DND-41 (cell line): ENCODE data around the gene SATL1.

ENCODE experiments used
- ATAC-seq: fragments of 200-7000 bp; cut with Tn5 transposase; 3 replicates; pipeline ENCODE4 v1.9.1; 2021; ENCODE audit warnings: low read depth; ENCODE audit not compliant: insufficient read depth
- DNase-seq: peaks from one replicate; pipeline ENCODE4 v3.0.0-alpha.2; 2020
- H2AFZ ChIP-seq: 2 replicates; pipeline ENCODE4 v1.6.0; 2012; ENCODE audit warnings: low read depth, low read length
- H3K27ac ChIP-seq: 2 replicates; pipeline ENCODE4 v1.5.1; 2012; ENCODE audit warnings: low read length, inconsistent platforms
- H3K27me3 ChIP-seq: fragments of 200-600 bp; sonication (generic); 2 replicates; pipeline ENCODE4 v1.6.0; 2012; ENCODE audit warnings: low read length, mild to moderate bottlenecking, inconsistent platforms; ENCODE audit not compliant: insufficient read depth, poor library complexity
- H3K36me3 ChIP-seq: 2 replicates; pipeline ENCODE4 v1.5.1; 2012; ENCODE audit warnings: low read length, inconsistent platforms; ENCODE audit not compliant: insufficient read depth
- H3K4me1 ChIP-seq: 2 replicates; pipeline ENCODE4 v1.5.1; 2012; ENCODE audit warnings: mild to moderate bottlenecking, low read length; ENCODE audit not compliant: insufficient read depth
- H3K4me2 ChIP-seq: 2 replicates; pipeline ENCODE4 v1.6.0; 2012; ENCODE audit warnings: mild to moderate bottlenecking, moderate library complexity, low read length, inconsistent platforms; ENCODE audit not compliant: insufficient read depth
- H3K4me3 ChIP-seq, 2 experiments: fragments of 200-600 bp in 1 of 2; shearing (Covaris generic) in 1 of 2; 2 replicates each; pipeline ENCODE4 v1.5.1; 2012 to 2016; ENCODE audit warnings: inconsistent platforms in 2 of 2, low read length in 2 of 2, mild to moderate bottlenecking in 2 of 2, low read depth in 1 of 2, moderate library complexity in 1 of 2
- H3K79me2 ChIP-seq: 2 replicates; pipeline ENCODE4 v1.6.0; 2012; ENCODE audit warnings: low read length, inconsistent platforms; ENCODE audit not compliant: insufficient read depth
- H3K9ac ChIP-seq: 2 replicates; pipeline ENCODE4 v1.6.0; 2012; ENCODE audit warnings: low read depth, mild to moderate bottlenecking, inconsistent platforms, low read length, moderate library complexity
- H3K9me3 ChIP-seq: 2 replicates; pipeline ENCODE4 v1.5.1; 2012; ENCODE audit warnings: low read length, moderate library complexity, mild to moderate bottlenecking, inconsistent platforms; ENCODE audit not compliant: insufficient read depth, severe bottlenecking
- H4K20me1 ChIP-seq: 2 replicates; pipeline ENCODE4 v1.6.0; 2012; ENCODE audit warnings: low read length; ENCODE audit not compliant: insufficient read depth
- EZH2 ChIP-seq: IDR thresholded peaks from 3 replicates; pipeline ENCODE4 v1.6.1; 2012; ENCODE audit warnings: borderline replicate concordance, low read depth, mild to moderate bottlenecking, moderate library complexity, low read length, inconsistent platforms; ENCODE audit not compliant: severe bottlenecking
- TF ChIP-seq, protein P1 (sequence below): IDR thresholded peaks from 2 replicates; pipeline ENCODE4 v1.5.1; 2012; ENCODE audit warnings: borderline replicate concordance, low read length, moderate library complexity, mild to moderate bottlenecking; ENCODE audit not compliant: poor library complexity, severe bottlenecking; ENCODE audit errors: extremely low read depth

The SATL1 gene

DNA sequence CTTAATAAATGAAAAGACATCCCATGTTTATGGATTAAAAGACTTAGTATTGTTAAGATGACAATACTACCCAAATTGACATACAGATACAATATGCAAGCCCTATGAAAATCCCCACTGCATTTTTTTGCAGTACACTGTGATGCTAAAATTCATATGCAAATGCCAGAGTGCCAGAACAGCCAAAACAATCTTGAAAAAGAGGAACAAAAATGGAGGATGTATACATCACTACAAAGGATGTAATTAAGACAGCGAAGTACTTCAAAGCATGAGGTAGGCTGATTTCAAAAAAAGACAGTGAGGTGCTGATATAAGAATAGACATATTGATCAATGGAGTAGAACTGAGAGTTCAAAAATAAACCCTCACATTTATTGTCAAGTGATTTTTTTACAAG is 47.3 kb downstream of the SATL1 start:
- H3K4me3 ChIP-seq, result no peak overlapping the region
- H3K36me3 ChIP-seq, result no peaks in the 10 kb centered on the region
- no peaks in the 10 kb centered on the region for H3K27me3 ChIP-seq
- DNase-seq (no peak), ATAC-seq (no peak)
- no peaks in the 10 kb centered on the region for H3K9me3 ChIP-seq
- no peaks in the 10 kb centered on the region for H3K4me1 ChIP-seq
- TF ChIP-seq, protein P1, sequence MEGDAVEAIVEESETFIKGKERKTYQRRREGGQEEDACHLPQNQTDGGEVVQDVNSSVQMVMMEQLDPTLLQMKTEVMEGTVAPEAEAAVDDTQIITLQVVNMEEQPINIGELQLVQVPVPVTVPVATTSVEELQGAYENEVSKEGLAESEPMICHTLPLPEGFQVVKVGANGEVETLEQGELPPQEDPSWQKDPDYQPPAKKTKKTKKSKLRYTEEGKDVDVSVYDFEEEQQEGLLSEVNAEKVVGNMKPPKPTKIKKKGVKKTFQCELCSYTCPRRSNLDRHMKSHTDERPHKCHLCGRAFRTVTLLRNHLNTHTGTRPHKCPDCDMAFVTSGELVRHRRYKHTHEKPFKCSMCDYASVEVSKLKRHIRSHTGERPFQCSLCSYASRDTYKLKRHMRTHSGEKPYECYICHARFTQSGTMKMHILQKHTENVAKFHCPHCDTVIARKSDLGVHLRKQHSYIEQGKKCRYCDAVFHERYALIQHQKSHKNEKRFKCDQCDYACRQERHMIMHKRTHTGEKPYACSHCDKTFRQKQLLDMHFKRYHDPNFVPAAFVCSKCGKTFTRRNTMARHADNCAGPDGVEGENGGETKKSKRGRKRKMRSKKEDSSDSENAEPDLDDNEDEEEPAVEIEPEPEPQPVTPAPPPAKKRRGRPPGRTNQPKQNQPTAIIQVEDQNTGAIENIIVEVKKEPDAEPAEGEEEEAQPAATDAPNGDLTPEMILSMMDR, result no peak
- no peak for TF ChIP-seq EZH2
- no peak overlapping the region for H2AFZ ChIP-seq
- no peaks in the 10 kb centered on the region for H3K79me2 ChIP-seq
- H3K4me2 ChIP-seq, result no peak overlapping the region
- no peak overlapping the region for H3K9ac ChIP-seq
- no peak overlapping the region for H3K27ac ChIP-seq
- no peaks in the 10 kb centered on the region for H4K20me1 ChIP-seq

DNA sequence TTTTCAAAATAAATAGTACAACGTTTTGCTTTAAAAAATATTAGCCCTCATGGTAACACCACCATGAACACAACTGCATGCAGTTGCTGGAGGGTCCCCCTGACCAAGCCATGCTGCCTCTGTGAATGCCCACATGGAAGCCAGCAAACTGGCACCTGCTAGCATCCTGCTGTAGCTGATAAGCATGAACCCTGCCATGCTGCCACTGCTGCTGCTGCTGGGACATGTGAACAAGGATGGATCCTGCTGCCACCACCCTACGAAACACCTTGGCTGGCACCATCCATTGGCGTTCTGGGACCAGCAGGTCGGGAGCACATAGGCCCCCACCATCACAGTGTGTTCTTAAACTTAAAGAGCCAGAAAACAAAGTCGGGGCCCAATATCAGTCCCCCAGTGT is 83.9 kb downstream of the SATL1 start:
- no peak for ATAC-seq
- Histone ChIP-seq H4K20me1 (no peaks in the 10 kb centered on the region), H3K79me2 (no peaks in the 10 kb centered on the region), H3K9ac (no peak overlapping the region), H3K36me3 (no peaks in the 10 kb centered on the region), H3K27ac (no peak overlapping the region), H3K4me1 (no peaks in the 10 kb centered on the region), H2AFZ (no peak overlapping the region), H3K4me3 (no peak overlapping the region), H3K9me3 (no peaks in the 10 kb centered on the region), H3K27me3 (no peaks in the 10 kb centered on the region), H3K4me2 (no peak overlapping the region)
- DNase-seq, result no peak
- no peak for TF ChIP-seq EZH2
- TF ChIP-seq, protein P1, result no peak

DNA sequence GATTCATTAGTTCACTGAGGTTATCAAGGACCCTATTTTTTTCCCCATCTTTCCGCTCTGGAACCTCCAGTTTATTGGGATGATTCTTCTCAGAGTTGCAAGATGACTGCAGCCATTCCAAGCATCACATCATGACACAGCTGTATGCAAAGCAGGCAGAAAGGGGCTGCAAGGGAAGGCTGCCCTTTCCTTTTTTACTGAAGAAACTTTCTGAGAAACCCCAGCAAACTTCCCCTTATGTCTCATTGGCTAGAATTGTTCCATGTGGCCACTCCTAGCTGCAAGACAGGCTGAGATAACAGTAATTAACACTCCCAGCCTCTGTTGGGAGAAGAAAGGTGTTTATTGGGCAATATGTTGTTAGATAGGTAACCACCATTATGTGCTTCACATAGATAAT is 102.6 kb downstream of the SATL1 start:
- ATAC-seq, result no peak
- Histone ChIP-seq H4K20me1 (no peaks in the 10 kb centered on the region), H3K4me3 (no peak overlapping the region), H2AFZ (no peak overlapping the region), H3K9ac (no peak overlapping the region), H3K36me3 (no peaks in the 10 kb centered on the region), H3K27me3 (no peaks in the 10 kb centered on the region), H3K4me1 (no peaks in the 10 kb centered on the region), H3K27ac (no peak overlapping the region), H3K9me3 (no peaks in the 10 kb centered on the region), H3K79me2 (no peaks in the 10 kb centered on the region), H3K4me2 (no peak overlapping the region)
- TF ChIP-seq, protein P1, result no peak
- TF ChIP-seq EZH2, result no peak
- DNase-seq, result no peak

DNA sequence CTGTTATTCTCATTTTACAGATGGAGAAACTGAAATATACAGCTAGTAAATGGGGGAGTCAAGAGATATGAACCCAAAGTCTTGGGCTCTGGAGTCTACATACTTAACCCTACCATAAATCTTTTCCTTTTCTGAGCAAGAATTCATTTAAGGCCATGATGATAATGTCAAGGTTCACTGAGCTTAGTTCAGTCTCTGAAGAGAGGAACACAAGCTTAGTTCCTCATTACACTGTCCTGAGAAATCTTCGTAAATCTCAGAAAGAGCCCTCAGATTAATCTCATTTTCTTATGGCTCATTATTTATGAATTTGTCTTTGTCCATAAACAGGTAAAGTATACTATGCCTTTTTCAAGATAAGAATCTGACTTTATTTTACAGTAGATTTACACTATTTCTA is 104.2 kb downstream of the SATL1 start:
- DNase-seq, result no peak
- H3K4me2 ChIP-seq, result no peak overlapping the region
- no peak overlapping the region for H2AFZ ChIP-seq
- no peaks in the 10 kb centered on the region for H3K79me2 ChIP-seq
- H3K36me3 ChIP-seq, result no peaks in the 10 kb centered on the region
- no peaks in the 10 kb centered on the region for H3K4me1 ChIP-seq
- no peak overlapping the region for H3K4me3 ChIP-seq
- no peak for ATAC-seq
- no peaks in the 10 kb centered on the region for H3K9me3 ChIP-seq
- H3K27me3 ChIP-seq, result no peaks in the 10 kb centered on the region
- no peak for TF ChIP-seq EZH2
- TF ChIP-seq, protein P1, result no peak
- no peaks in the 10 kb centered on the region for H4K20me1 ChIP-seq
- H3K9ac ChIP-seq, result no peak overlapping the region
- H3K27ac ChIP-seq, result no peak overlapping the region
